AG04450 (cell line): Measurements from ENCODE around the gene SYTL3. TPM values are rescaled to one million over a fixed set of nuclear protein-coding genes. Genes with fewer than 3 reads are reported as not detected.

Source experiments
- CTCF ChIA-PET: fragments of 300-600, 350-600 bp; formaldehyde crosslinking; extraction: SDS; loops from one replicate; lab custom pipeline; 2022; ENCODE audit warnings: antibody characterized with exemption, inconsistent platforms; lab: Charles Lee
- POLR2A ChIA-PET: fragments of 350-600 bp; formaldehyde crosslinking; extraction: SDS; loops from one replicate; lab custom pipeline; 2021; ENCODE audit warnings: antibody characterized with exemption, inconsistent platforms; lab: Yijun Ruan, JAX
- DNase-seq: peaks from one replicate; pipeline ENCODE4 v3.0.0-alpha.2; 2011; ENCODE audit warnings: low read depth, low spot score
- H3K27ac ChIP-seq: one replicate; pipeline ENCODE4 v1.5.1; 2012; ENCODE audit warnings: low read depth, low read length, control low read depth
- H3K27me3 ChIP-seq: one replicate; pipeline ENCODE4 v1.6.0; 2012; ENCODE audit warnings: low read length; ENCODE audit not compliant: control insufficient read depth, insufficient read depth
- H3K4me3 ChIP-seq: 2 replicates; pipeline ENCODE4 v1.5.1; 2011; ENCODE audit warnings: mild to moderate bottlenecking, low read depth, low read length, control low read depth
- H3K9me3 ChIP-seq: 2 replicates; pipeline ENCODE4 v1.5.1; 2012; ENCODE audit warnings: low read length; ENCODE audit not compliant: control insufficient read depth, insufficient read depth
- CTCF ChIP-seq: IDR thresholded peaks from 2 replicates; pipeline ENCODE4 v1.5.1; 2011; ENCODE audit warnings: low read depth, low read length, control low read depth, inconsistent platforms
- polyA plus RNA-seq: library from polyadenylated mRNA; depleted of rRNA; stranded (reverse); fragments of >200 nt; gene quantifications from 2 replicates; pipeline ENCODE4 v1.2.3, GENCODE V29; 2011

Gene SYTL3
- polyA plus RNA-seq, 1 experiment = 1.6 TPM

- no peaks in the 10 kb centered on the region for H3K9me3 ChIP-seq
- H3K27me3 ChIP-seq = no peaks in the 10 kb centered on the region
- POLR2A ChIA-PET = no interaction called here
- CTCF ChIA-PET = no interaction called here
- no peak for TF ChIP-seq CTCF
- no peak overlapping the region for H3K27ac ChIP-seq
- H3K4me3 ChIP-seq = no peak overlapping the region
- DNase-seq = no peak
Observed at GRCh38 chr6:158783851-158784250, 134.0 kb downstream of the SYTL3 start.

GRCh38 chr6:158784505-158784904 lies 134.7 kb downstream of the SYTL3 start:
- no peaks in the 10 kb centered on the region for H3K9me3 ChIP-seq
- DNase-seq = no peak
- no peak overlapping the region for H3K4me3 ChIP-seq
- no peak for TF ChIP-seq CTCF
- H3K27me3 ChIP-seq = no peaks in the 10 kb centered on the region
- CTCF ChIA-PET = interaction anchor here (0.7 kb wide), 1 partner anchor 188 kb away, joined by 4 read pairs; no protein-coding TSS in a partner anchor
- POLR2A ChIA-PET = interaction anchor here (0.6 kb wide), 1 partner anchor 625 kb away, joined by 3 read pairs; no protein-coding TSS in a partner anchor
- H3K27ac ChIP-seq = no peak overlapping the region

GRCh38 chr6:158785036-158785435 lies 135.2 kb downstream of the SYTL3 start:
- H3K27me3 ChIP-seq = no peaks in the 10 kb centered on the region
- TF ChIP-seq CTCF = no peak
- H3K27ac ChIP-seq = no peak overlapping the region
- H3K4me3 ChIP-seq = no peak overlapping the region
- H3K9me3 ChIP-seq = no peaks in the 10 kb centered on the region
- ChIA-PET POLR2A (no interaction called here), CTCF (interaction anchor here (0.6 to 0.7 kb wide), 2 partner anchors 188 to 1056 kb away, joined by 4 to 6 read pairs; no protein-coding TSS in a partner anchor)
- no peak for DNase-seq

GRCh38 chr6:158786645-158787304 lies 136.9 kb downstream of the SYTL3 start:
- CTCF ChIA-PET = interaction anchor here (1.2 kb wide), 1 partner anchor 9 kb away, joined by 3 read pairs; no protein-coding TSS in a partner anchor
- no peak for TF ChIP-seq CTCF
- DNase-seq = no peak
- POLR2A ChIA-PET = interaction anchor here (0.7 kb wide), 1 partner anchor 11 kb away, joined by 3 read pairs; no protein-coding TSS in a partner anchor
- Histone ChIP-seq H3K27me3 (no peaks in the 10 kb centered on the region), H3K4me3 (no peak overlapping the region), H3K27ac (no peak overlapping the region), H3K9me3 (no peaks in the 10 kb centered on the region)

GRCh38 chr6:158787395-158787794 lies 137.5 kb downstream of the SYTL3 start:
- Histone ChIP-seq H3K9me3 (no peaks in the 10 kb centered on the region), H3K4me3 (no peak overlapping the region), H3K27me3 (no peaks in the 10 kb centered on the region), H3K27ac (no peak overlapping the region)
- no peak for DNase-seq
- CTCF ChIA-PET = no interaction called here
- no peak for TF ChIP-seq CTCF
- POLR2A ChIA-PET = no interaction called here
